BJ (cell line): ENCODE results near the gene MEP1A. TPM values are rescaled to one million over a fixed set of nuclear protein-coding genes. Genes with fewer than 3 reads are reported as not detected.
"Not testable (repeated sequence)": the region's sequence is repeated elsewhere in the genome, so short reads cannot be mapped to it uniquely, and the experiment has no call there.

Source experiments
- CTCF ChIA-PET: fragments of 350-600 bp; formaldehyde crosslinking; extraction: SDS; loops from one replicate; lab custom pipeline; 2021; ENCODE audit warnings: antibody characterized with exemption, inconsistent platforms; lab: Yijun Ruan, JAX
- POLR2A ChIA-PET: fragments of 300-600 bp; sonication (Branson Sonifier 250); formaldehyde crosslinking; extraction: SDS; loops from one replicate; lab custom pipeline; 2021; ENCODE audit warnings: antibody characterized with exemption; lab: Charles Lee
- DNase-seq: peaks from one replicate; pipeline ENCODE4 v3.0.0-alpha.2; 2011; ENCODE audit warnings: low read depth
- H3K27me3 ChIP-seq: 2 replicates; pipeline ENCODE4 v1.6.0; 2011; ENCODE audit warnings: low read length; ENCODE audit not compliant: control insufficient read depth, insufficient read depth
- H3K36me3 ChIP-seq: 2 replicates; pipeline ENCODE4 v1.5.1; 2011; ENCODE audit warnings: low read length; ENCODE audit not compliant: control insufficient read depth, insufficient read depth
- H3K4me3 ChIP-seq: 2 replicates; pipeline ENCODE4 v1.5.1; 2011; ENCODE audit warnings: low read depth, mild to moderate bottlenecking, control low read depth, low read length
- polyA plus RNA-seq: library from polyadenylated mRNA; depleted of rRNA; stranded (reverse); fragments of >200 nt; gene quantifications from 2 replicates; pipeline ENCODE4 v1.2.3, GENCODE V29; 2011
- TF ChIP-seq, protein P1 (sequence below): IDR thresholded peaks from 2 replicates; pipeline ENCODE4 v1.5.1; 2011; ENCODE audit warnings: low read depth, mild to moderate bottlenecking, control low read depth, inconsistent platforms, low read length, moderate library complexity; ENCODE audit not compliant: insufficient read depth

Gene MEP1A
- polyA plus RNA-seq, 1 experiment = not detected

DNA sequence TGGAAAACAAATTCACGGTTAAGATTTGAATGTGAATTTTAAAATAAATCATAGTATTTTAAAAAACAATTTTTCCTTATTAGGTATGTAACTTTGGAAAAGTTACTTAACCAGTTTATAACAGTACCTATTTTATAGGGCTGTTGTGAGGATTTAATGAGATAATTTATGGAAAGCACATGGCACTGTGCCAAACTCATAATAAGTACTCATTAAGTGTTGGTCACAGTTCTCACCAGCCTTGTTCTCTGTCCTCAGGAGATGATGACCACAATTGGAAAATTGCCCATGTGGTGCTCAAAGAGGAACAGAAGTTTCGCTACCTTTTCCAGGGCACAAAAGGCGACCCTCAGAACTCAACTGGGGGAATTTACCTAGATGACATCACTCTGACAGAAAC lies 39.6 kb downstream of the MEP1A start:
- DNase-seq = no peak
- TF ChIP-seq, protein P1, sequence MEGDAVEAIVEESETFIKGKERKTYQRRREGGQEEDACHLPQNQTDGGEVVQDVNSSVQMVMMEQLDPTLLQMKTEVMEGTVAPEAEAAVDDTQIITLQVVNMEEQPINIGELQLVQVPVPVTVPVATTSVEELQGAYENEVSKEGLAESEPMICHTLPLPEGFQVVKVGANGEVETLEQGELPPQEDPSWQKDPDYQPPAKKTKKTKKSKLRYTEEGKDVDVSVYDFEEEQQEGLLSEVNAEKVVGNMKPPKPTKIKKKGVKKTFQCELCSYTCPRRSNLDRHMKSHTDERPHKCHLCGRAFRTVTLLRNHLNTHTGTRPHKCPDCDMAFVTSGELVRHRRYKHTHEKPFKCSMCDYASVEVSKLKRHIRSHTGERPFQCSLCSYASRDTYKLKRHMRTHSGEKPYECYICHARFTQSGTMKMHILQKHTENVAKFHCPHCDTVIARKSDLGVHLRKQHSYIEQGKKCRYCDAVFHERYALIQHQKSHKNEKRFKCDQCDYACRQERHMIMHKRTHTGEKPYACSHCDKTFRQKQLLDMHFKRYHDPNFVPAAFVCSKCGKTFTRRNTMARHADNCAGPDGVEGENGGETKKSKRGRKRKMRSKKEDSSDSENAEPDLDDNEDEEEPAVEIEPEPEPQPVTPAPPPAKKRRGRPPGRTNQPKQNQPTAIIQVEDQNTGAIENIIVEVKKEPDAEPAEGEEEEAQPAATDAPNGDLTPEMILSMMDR = no peak
- POLR2A ChIA-PET = no interaction called here
- no peak overlapping the region for H3K4me3 ChIP-seq
- no peaks in the 10 kb centered on the region for H3K36me3 ChIP-seq
- CTCF ChIA-PET = interaction anchor here (1.0 kb wide), 1 partner anchor 476 kb away, joined by 3 read pairs; no protein-coding TSS in a partner anchor
- no peaks in the 10 kb centered on the region for H3K27me3 ChIP-seq

DNA sequence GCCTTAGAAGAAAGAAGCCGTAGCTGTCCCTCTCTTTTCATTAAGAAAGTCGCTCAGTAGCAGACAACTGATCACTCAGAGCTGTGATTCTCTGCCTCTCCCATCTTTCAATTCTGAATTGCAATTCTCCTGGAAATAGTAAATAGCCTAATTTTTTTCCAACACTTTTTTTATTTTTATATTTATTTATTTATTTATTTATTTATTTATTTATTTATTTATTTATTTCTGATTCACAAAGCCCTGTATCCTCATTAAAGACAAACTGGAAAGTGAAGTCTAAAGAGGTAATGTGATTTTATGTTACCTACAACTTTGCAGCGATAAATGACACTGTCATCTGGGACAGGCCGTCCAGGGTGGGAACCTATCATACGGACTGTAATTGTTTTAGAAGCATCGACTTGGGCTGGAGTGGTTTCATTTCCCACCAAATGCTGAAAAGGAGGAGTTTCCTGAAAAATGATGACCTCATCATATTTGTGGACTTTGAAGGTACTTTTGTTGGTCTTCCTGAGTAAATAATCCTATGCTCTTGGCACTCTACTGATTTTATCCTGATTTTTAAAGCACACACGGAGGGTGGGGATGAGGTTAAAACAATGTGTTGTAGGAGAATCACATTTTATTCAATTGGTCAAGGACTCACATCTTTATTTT lies 41.2 kb downstream of the MEP1A start:
- H3K36me3 ChIP-seq, H3K27me3 ChIP-seq, H3K4me3 ChIP-seq, DNase-seq, POLR2A ChIA-PET: not testable (repeated sequence)
- CTCF ChIA-PET = interaction anchor here (1.1 to 1.4 kb wide), 2 partner anchors 14 kb away, joined by 3 to 5 read pairs; no protein-coding TSS in a partner anchor

DNA sequence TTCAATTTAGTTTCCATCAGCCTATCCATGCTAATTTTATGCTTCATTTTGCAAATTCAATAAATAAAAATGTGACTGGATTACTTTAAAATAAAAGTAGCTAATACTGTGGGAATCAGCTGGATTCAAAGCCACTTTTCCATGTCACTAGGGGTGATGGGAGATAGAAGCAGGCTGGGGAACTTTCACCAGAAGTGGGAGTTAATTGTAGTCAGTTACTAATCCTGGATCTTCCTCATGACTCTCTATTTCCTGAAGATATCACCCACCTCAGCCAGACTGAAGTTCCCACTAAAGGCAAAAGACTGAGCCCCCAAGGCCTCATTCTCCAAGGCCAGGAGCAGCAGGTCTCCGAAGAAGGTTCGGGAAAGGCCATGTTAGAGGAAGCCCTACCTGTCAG lies 41.8 kb downstream of the MEP1A start:
- POLR2A ChIA-PET, H3K36me3 ChIP-seq, H3K4me3 ChIP-seq, DNase-seq, H3K27me3 ChIP-seq: not testable (repeated sequence)
- CTCF ChIA-PET = interaction anchor here (1.1 kb wide), 1 partner anchor 14 kb away, joined by 3 read pairs; no protein-coding TSS in a partner anchor

DNA sequence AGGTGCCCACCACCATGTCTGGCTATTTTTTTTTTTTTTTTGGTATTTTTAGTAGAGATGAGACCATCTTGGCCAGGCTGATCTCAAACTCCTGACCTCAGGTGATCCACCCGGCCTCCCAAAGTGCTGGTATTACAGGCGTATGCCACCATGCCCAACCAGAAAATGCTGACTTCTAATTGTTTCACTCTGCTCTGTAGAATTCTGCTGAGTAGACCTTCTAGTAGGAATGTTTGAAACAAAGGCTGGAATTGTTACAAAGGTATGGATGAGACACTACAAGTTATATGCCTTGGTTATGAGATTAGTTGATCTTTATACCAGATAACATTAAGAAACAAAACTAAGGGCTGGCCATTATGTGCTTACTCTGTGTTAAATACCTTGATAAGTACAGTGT lies 44.8 kb downstream of the MEP1A start:
- H3K36me3 ChIP-seq = no peaks in the 10 kb centered on the region
- no peak overlapping the region for H3K4me3 ChIP-seq
- ChIA-PET CTCF (no interaction called here), POLR2A (no interaction called here)
- no peak for DNase-seq
- no peaks in the 10 kb centered on the region for H3K27me3 ChIP-seq
- TF ChIP-seq, protein P1 = no peak

DNA sequence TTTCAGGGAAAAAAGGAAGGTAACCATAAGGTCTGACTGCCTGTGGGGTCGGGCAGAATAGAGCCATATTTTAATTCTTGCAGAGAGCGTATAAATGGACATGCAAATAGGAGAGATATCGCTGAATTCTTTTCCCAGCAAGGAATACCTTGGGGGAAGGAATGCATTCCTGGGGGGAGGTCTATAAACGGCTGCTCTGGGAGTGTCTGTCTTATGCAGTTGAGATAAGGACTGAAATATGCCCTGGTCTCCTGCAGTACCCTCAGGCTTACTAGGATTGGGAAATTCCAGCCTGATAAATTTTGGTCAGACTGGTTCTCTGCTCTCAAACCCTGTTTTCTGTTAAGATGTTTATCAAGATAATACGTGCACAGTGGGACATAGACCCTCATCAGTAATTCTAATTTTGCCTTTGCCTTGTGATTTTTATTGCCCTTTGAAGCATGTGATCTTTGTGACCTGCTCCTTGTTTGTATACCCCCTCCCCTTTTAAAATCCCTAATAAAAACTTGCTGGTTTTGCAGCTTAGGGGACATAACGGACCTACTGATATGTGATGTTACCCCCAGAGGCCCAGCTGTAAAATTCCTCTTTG lies 49.2 kb downstream of the MEP1A start:
- H3K27me3 ChIP-seq, H3K4me3 ChIP-seq, POLR2A ChIA-PET, H3K36me3 ChIP-seq, DNase-seq: not testable (repeated sequence)
- CTCF ChIA-PET = interaction anchor here (1.2 kb wide), 1 partner anchor 14 kb away, joined by 3 read pairs; no protein-coding TSS in a partner anchor

DNA sequence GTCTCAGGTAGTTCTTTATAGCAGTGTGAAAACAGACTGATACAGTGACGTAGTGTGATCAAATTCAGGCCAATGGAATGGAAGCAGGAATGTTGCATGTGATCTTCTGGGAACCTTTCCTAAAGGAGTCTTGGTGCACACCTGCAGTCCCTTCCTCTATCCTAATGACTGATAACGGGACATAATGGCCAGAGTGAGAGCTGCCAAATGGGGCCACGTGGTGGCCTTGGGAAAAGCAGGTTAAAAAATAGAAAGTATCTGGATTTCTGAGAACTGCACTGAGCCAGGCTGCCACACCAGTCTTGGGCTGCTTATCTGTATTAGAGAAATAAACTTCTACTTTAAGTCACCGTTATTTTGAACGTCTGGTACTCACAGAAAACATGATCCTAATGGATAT lies 51.9 kb downstream of the MEP1A start:
- H3K36me3 ChIP-seq = no peaks in the 10 kb centered on the region
- no peak overlapping the region for H3K4me3 ChIP-seq
- DNase-seq = no peak
- CTCF ChIA-PET = interaction anchor here (1.0 kb wide), 1 partner anchor 9 kb away, joined by 3 read pairs; no protein-coding TSS in a partner anchor
- POLR2A ChIA-PET = no interaction called here
- H3K27me3 ChIP-seq = no peaks in the 10 kb centered on the region
- TF ChIP-seq, protein P1 = no peak
